ENCODE measurements around the gene SLIT3.
A peak's percentile ranks its signal among the peaks of the same experiment; 100 is the strongest.

SLIT3 gene

DNA sequence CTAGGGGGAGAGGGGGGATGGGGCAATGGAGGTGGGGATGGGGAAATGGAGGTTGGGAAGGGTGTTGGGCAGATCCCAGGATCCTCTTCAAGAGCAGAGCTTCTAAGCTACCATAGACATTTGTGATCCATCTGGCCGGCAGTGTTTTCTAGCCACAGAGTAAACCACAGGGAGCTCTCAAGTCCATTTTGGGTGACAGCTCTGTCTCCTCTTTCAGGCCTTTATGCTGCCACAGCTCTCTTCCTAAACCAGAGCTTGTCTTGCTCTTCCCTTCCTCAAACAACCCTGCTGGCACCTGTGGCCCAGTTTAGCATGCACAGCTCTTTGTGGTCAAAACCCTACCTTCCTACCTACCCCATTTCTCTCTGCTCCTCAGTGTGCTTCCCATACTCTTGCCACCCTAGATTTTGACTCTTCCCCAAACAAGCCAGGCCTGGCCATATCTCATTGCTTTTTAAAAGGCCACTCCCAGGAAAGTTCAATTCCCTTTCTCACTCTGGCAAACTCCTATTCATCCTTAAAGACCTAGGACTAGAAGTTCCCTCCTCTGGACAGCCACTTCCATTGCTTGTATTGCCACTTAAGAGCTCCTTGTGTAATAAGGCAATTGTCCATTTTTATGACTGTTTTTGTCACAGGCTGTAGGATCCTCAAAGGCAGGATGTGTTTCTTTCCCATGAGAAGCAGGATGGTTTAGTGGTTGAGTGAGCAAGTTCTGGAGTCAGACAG lies 637.5 kb downstream of the SLIT3 start:
- Mint-ChIP-seq H3K36me3 (ENCODE audit: low read depth) (peaks cover 13% of the 10 kb centered on the region), H3K4me3 (no peak overlapping the region), H3K4me1 (peaks cover 4% of the 10 kb centered on the region), H3K9me3 (no peaks in the 10 kb centered on the region), H3K27ac (no peak overlapping the region), H3K27me3 (ENCODE audit: low read depth) (no peaks in the 10 kb centered on the region)
- TF ChIP-seq, protein P1, sequence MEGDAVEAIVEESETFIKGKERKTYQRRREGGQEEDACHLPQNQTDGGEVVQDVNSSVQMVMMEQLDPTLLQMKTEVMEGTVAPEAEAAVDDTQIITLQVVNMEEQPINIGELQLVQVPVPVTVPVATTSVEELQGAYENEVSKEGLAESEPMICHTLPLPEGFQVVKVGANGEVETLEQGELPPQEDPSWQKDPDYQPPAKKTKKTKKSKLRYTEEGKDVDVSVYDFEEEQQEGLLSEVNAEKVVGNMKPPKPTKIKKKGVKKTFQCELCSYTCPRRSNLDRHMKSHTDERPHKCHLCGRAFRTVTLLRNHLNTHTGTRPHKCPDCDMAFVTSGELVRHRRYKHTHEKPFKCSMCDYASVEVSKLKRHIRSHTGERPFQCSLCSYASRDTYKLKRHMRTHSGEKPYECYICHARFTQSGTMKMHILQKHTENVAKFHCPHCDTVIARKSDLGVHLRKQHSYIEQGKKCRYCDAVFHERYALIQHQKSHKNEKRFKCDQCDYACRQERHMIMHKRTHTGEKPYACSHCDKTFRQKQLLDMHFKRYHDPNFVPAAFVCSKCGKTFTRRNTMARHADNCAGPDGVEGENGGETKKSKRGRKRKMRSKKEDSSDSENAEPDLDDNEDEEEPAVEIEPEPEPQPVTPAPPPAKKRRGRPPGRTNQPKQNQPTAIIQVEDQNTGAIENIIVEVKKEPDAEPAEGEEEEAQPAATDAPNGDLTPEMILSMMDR (IDR thresholded peaks at IDR 0.05; ENCODE audit: unreplicated experiment in 3 of 3), result no peak

DNA sequence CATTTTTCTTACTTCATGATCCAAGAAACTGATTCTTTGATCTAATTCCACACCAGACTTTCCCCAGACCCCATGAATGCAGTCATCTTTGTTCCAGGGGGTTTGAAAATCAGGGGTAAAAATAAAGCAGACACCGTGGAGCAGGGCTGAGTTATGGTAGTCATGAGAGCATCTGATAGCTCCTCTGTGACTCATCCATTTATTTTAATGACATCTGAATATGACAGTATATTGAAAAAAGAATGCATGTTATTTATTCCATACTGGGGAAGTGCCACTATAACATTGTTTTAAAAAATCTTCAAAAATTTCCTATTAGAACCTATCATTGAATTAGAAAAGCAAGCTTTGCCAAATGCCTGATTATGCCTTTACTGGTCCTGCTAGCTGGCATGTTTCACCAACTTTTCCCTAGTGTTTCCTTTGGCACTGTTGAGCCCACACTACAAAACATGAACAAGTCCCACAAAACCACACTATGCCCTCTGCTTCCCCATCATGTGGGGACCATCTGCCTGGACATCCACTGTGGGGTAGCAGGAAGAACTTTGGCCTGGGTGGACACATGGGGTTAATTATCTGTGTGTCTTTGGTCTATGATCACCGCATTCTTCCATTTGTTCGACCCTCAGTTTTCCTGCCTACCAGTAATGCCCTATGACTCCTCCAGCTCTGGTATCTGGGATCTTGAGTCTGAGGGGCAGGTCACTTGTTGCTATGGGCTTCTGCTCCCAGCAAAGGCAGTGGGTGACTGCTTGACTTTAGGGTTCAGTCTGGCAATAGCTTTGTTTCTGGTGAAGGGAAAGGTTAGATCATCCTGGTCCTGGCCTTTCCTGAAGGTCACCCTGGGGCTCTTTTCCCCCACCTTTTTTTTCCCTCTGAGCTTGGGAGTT lies 639.1 kb downstream of the SLIT3 start:
- no peaks in the 10 kb centered on the region for H3K9me3 Mint-ChIP-seq

GRCh38 chr5:168660691-168661090 lies 640.2 kb downstream of the SLIT3 start:
- Mint-ChIP-seq H3K4me1 (peaks cover 16% of the 10 kb centered on the region), H3K4me3 (no peak overlapping the region), H3K36me3 (ENCODE audit: low read depth) (peaks cover 13% of the 10 kb centered on the region), H3K27me3 (ENCODE audit: low read depth) (no peaks in the 10 kb centered on the region), H3K27ac (no peak overlapping the region), H3K9me3 (no peaks in the 10 kb centered on the region)
- TF ChIP-seq, protein P1 (IDR thresholded peaks at IDR 0.05; ENCODE audit: unreplicated experiment in 3 of 3), result no peak

More for the DNA sequence above, 639.1 kb downstream of the SLIT3 start:
- no peak overlapping the region for H3K27ac Mint-ChIP-seq
- TF ChIP-seq, protein P1 (IDR thresholded peaks at IDR 0.05; ENCODE audit: unreplicated experiment in 3 of 3), result no peak
- H3K36me3 Mint-ChIP-seq (ENCODE audit: low read depth), result peaks cover 13% of the 10 kb centered on the region
- no peaks in the 10 kb centered on the region for H3K27me3 Mint-ChIP-seq (ENCODE audit: low read depth)
- H3K4me1 Mint-ChIP-seq, result peaks cover 11% of the 10 kb centered on the region
- H3K4me3 Mint-ChIP-seq, result no peak overlapping the region

- H3K9me3 Mint-ChIP-seq, result no peaks in the 10 kb centered on the region
- H3K4me1 Mint-ChIP-seq, result peaks cover 26% of the 10 kb centered on the region
- no peak overlapping the region for H3K4me3 Mint-ChIP-seq
- H3K27ac Mint-ChIP-seq, result no peak overlapping the region
- TF ChIP-seq, protein P1 (IDR thresholded peaks at IDR 0.05; ENCODE audit: unreplicated experiment in 3 of 3), result no peak
- H3K27me3 Mint-ChIP-seq (ENCODE audit: low read depth), result no peaks in the 10 kb centered on the region
- H3K36me3 Mint-ChIP-seq (ENCODE audit: low read depth), result peaks cover 6% of the 10 kb centered on the region
Observed at GRCh38 chr5:168659286-168659847, 641.6 kb downstream of the SLIT3 start.

GRCh38 chr5:168658394-168658793 lies 642.5 kb downstream of the SLIT3 start:
- no peak overlapping the region for H3K4me3 Mint-ChIP-seq
- H3K9me3 Mint-ChIP-seq, result no peaks in the 10 kb centered on the region
- H3K27ac Mint-ChIP-seq, result peak overlapping the region in 2 of 3 experiments; percentile 24 to 82
- H3K36me3 Mint-ChIP-seq (ENCODE audit: low read depth), result peaks cover 4% of the 10 kb centered on the region
- H3K4me1 Mint-ChIP-seq, result peaks cover 36% of the 10 kb centered on the region
- TF ChIP-seq, protein P1 (IDR thresholded peaks at IDR 0.05; ENCODE audit: unreplicated experiment in 3 of 3), result no peak
- no peaks in the 10 kb centered on the region for H3K27me3 Mint-ChIP-seq (ENCODE audit: low read depth)

Measured in nephron (organoid).